Neuron (in vitro differentiated cells): ENCODE results near the gene VAT1L.
"Not testable (repeated sequence)": the region's sequence is repeated elsewhere in the genome, so short reads cannot be mapped to it uniquely, and the experiment has no call there.

Source experiments
- H2AFZ ChIP-seq: one replicate; pipeline ENCODE4 v1.6.1; 2013; ENCODE audit warnings: low read depth, mild to moderate bottlenecking, inconsistent platforms, low read length, moderate library complexity
- H3K27me3 ChIP-seq: one replicate; pipeline ENCODE4 v1.6.1; 2013; ENCODE audit warnings: low read length; ENCODE audit not compliant: insufficient read depth
- H3K36me3 ChIP-seq: one replicate; pipeline ENCODE4 v1.6.1; 2013; ENCODE audit warnings: low read length; ENCODE audit not compliant: insufficient read depth
- H3K4me1 ChIP-seq: one replicate; pipeline ENCODE4 v1.6.1; 2013; ENCODE audit warnings: low read length; ENCODE audit not compliant: insufficient read depth
- H3K4me3 ChIP-seq: 2 replicates; pipeline ENCODE4 v1.5.1; 2013; ENCODE audit warnings: mild to moderate bottlenecking, low read length, moderate library complexity
- H3K9me3 ChIP-seq: one replicate; pipeline ENCODE4 v1.6.1; 2013; ENCODE audit warnings: low read length

VAT1L gene

GRCh38 chr16:77946823-77947222 lies 158.5 kb downstream of the VAT1L start:
- Histone ChIP-seq H3K9me3 (no peaks in the 10 kb centered on the region), H3K4me1 (peaks cover 11% of the 10 kb centered on the region), H3K36me3 (no peaks in the 10 kb centered on the region), H3K27me3 (no peaks in the 10 kb centered on the region), H3K4me3 (no peak overlapping the region), H2AFZ (no peak overlapping the region)

- H3K36me3 ChIP-seq, H2AFZ ChIP-seq, H3K27me3 ChIP-seq, H3K4me3 ChIP-seq, H3K9me3 ChIP-seq: not testable (repeated sequence)
- H3K4me1 ChIP-seq, result peaks cover 11% of the 10 kb centered on the region
These were observed 159.2 kb downstream of the VAT1L start for GRCh38 chr16:77947590-77947989.

GRCh38 chr16:77948835-77949234 lies 160.5 kb downstream of the VAT1L start:
- H2AFZ ChIP-seq, result no peak overlapping the region
- no peaks in the 10 kb centered on the region for H3K27me3 ChIP-seq
- no peak overlapping the region for H3K4me3 ChIP-seq
- H3K36me3 ChIP-seq, result no peaks in the 10 kb centered on the region
- no peaks in the 10 kb centered on the region for H3K9me3 ChIP-seq
- H3K4me1 ChIP-seq, result peaks cover 11% of the 10 kb centered on the region

- no peak overlapping the region for H2AFZ ChIP-seq
- no peaks in the 10 kb centered on the region for H3K36me3 ChIP-seq
- H3K9me3 ChIP-seq, result no peaks in the 10 kb centered on the region
- H3K4me3 ChIP-seq, result no peak overlapping the region
- no peaks in the 10 kb centered on the region for H3K27me3 ChIP-seq
- H3K4me1 ChIP-seq, result peaks cover 11% of the 10 kb centered on the region
These were observed 161.1 kb downstream of the VAT1L start for GRCh38 chr16:77949445-77949844.

GRCh38 chr16:77951788-77952187 lies 163.4 kb downstream of the VAT1L start:
- H3K4me3 ChIP-seq, result no peak overlapping the region
- no peaks in the 10 kb centered on the region for H3K27me3 ChIP-seq
- H3K4me1 ChIP-seq, result peaks cover 8% of the 10 kb centered on the region
- no peaks in the 10 kb centered on the region for H3K36me3 ChIP-seq
- H2AFZ ChIP-seq, result no peak overlapping the region
- H3K9me3 ChIP-seq, result no peaks in the 10 kb centered on the region

- Histone ChIP-seq H3K9me3 (no peaks in the 10 kb centered on the region), H3K4me1 (no peaks in the 10 kb centered on the region), H3K36me3 (no peaks in the 10 kb centered on the region), H3K4me3 (no peak overlapping the region), H3K27me3 (no peaks in the 10 kb centered on the region), H2AFZ (no peak overlapping the region)
These were observed 166.8 kb downstream of the VAT1L start for GRCh38 chr16:77955127-77955526.

- Histone ChIP-seq H3K9me3 (no peaks in the 10 kb centered on the region), H3K36me3 (no peaks in the 10 kb centered on the region), H3K4me1 (no peaks in the 10 kb centered on the region), H2AFZ (no peak overlapping the region), H3K27me3 (no peaks in the 10 kb centered on the region), H3K4me3 (no peak overlapping the region)
These were observed 167.9 kb downstream of the VAT1L start for GRCh38 chr16:77956231-77956630.

- no peaks in the 10 kb centered on the region for H3K9me3 ChIP-seq
- H3K4me1 ChIP-seq, result peaks cover 20% of the 10 kb centered on the region
- no peak overlapping the region for H2AFZ ChIP-seq
- H3K4me3 ChIP-seq, result no peak overlapping the region
- H3K27me3 ChIP-seq, result no peaks in the 10 kb centered on the region
- no peaks in the 10 kb centered on the region for H3K36me3 ChIP-seq
These were observed 172.4 kb downstream of the VAT1L start for GRCh38 chr16:77960766-77961165.

GRCh38 chr16:77961814-77962213 lies 173.4 kb downstream of the VAT1L start:
- no peaks in the 10 kb centered on the region for H3K27me3 ChIP-seq
- peaks cover 28% of the 10 kb centered on the region for H3K4me1 ChIP-seq
- H3K9me3 ChIP-seq, result no peaks in the 10 kb centered on the region
- no peak overlapping the region for H3K4me3 ChIP-seq
- no peak overlapping the region for H2AFZ ChIP-seq
- H3K36me3 ChIP-seq, result no peaks in the 10 kb centered on the region

- no peaks in the 10 kb centered on the region for H3K9me3 ChIP-seq
- H3K36me3 ChIP-seq, result no peaks in the 10 kb centered on the region
- no peaks in the 10 kb centered on the region for H3K27me3 ChIP-seq
- H2AFZ ChIP-seq, result no peak overlapping the region
- H3K4me3 ChIP-seq, result no peak overlapping the region
- peaks cover 37% of the 10 kb centered on the region for H3K4me1 ChIP-seq
These were observed 174.3 kb downstream of the VAT1L start for GRCh38 chr16:77962689-77963088.

- H3K4me3 ChIP-seq, result no peak overlapping the region
- H3K36me3 ChIP-seq, result no peaks in the 10 kb centered on the region
- H3K9me3 ChIP-seq, result no peaks in the 10 kb centered on the region
- no peak overlapping the region for H2AFZ ChIP-seq
- peaks cover 43% of the 10 kb centered on the region for H3K4me1 ChIP-seq
- no peaks in the 10 kb centered on the region for H3K27me3 ChIP-seq
These were observed 175.1 kb downstream of the VAT1L start for GRCh38 chr16:77963185-77964044.

GRCh38 chr16:77965346-77965745 lies 177.0 kb downstream of the VAT1L start:
- H3K27me3 ChIP-seq, result no peaks in the 10 kb centered on the region
- H3K36me3 ChIP-seq, result no peaks in the 10 kb centered on the region
- H3K4me1 ChIP-seq, result peaks cover 43% of the 10 kb centered on the region
- H3K4me3 ChIP-seq, result no peak overlapping the region
- H2AFZ ChIP-seq, result no peak overlapping the region
- no peaks in the 10 kb centered on the region for H3K9me3 ChIP-seq

GRCh38 chr16:77967054-77967904 lies 178.9 kb downstream of the VAT1L start:
- H2AFZ ChIP-seq, result no peak overlapping the region
- H3K4me1 ChIP-seq, result peaks cover 43% of the 10 kb centered on the region
- no peaks in the 10 kb centered on the region for H3K27me3 ChIP-seq
- no peaks in the 10 kb centered on the region for H3K36me3 ChIP-seq
- no peak overlapping the region for H3K4me3 ChIP-seq
- H3K9me3 ChIP-seq, result no peaks in the 10 kb centered on the region
